ENCODE measurements around the gene FBXO17. TPM values are rescaled to one million over a fixed set of nuclear protein-coding genes. Genes with fewer than 3 reads are reported as not detected.

Gene FBXO17
- total RNA-seq, 2 experiments from 2014 or later: not detected

DNA sequence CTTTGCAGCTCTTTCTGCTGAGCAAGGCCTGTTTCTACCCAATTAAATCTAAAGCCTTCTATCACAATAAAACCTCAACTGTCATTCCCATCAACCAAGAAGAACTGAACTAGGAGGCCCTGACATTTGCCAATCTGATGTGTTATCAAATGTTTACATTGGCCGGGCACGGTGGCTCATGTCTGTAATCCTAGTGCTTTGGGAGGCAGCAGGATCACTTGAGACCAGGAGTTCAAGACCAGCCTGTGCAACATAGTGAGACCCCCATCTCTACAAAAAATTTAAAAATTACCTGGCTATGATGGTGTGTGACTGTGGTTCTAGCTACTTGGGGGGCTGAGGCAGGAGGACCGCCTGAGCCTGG lies 2.8 kb upstream of the FBXO17 start:
- intact Hi-C loops (cut with DNase I, micrococcal nuclease): no loop called here
- ChIA-PET POLR2A (no interaction called here), CTCF (interaction anchor here (0.6 kb wide), 1 partner anchor 186 kb away, joined by 3 read pairs; no protein-coding TSS in a partner anchor)
- peaks cover 48% of the 10 kb centered on the region for H3K27me3 Mint-ChIP-seq
- no peak for TF ChIP-seq CTCF (IDR thresholded peaks at IDR 0.05)
- DNase-seq (no peak), ATAC-seq (ENCODE audit: poor library complexity) (no peak)
- H3K36me3 Mint-ChIP-seq (ENCODE audit: low read depth): no peaks in the 10 kb centered on the region
- H3K36me3 ChIP-seq (ENCODE audit: insufficient read depth, low read length): no peaks in the 10 kb centered on the region
- H3K9me3 ChIP-seq (ENCODE audit: control insufficient read depth in 1 of 2, insufficient read depth in 1 of 2, low read length in 2 of 2): peaks cover 0 to 18% of the 10 kb centered on the region in 2 experiments
- H3K4me3 ChIP-seq (ENCODE audit: low read length): no peak overlapping the region
- H3K27ac ChIP-seq (ENCODE audit: low read depth in 1 of 2, low read length in 2 of 2): no peak overlapping the region
- H3K27me3 ChIP-seq (ENCODE audit: control insufficient read depth in 1 of 2, insufficient read depth in 2 of 2, low read length in 2 of 2): peaks cover 18 to 22% of the 10 kb centered on the region in 2 experiments
- H3K4me1 ChIP-seq (ENCODE audit: insufficient read depth, low read length): peaks cover 10% of the 10 kb centered on the region
- H3K4me3 Mint-ChIP-seq: no peak overlapping the region
- H3K4me1 Mint-ChIP-seq (ENCODE audit: low read depth): peaks cover 9% of the 10 kb centered on the region
- H3K9me3 Mint-ChIP-seq: peaks cover 2% of the 10 kb centered on the region
- no peak overlapping the region for H3K27ac Mint-ChIP-seq

DNA sequence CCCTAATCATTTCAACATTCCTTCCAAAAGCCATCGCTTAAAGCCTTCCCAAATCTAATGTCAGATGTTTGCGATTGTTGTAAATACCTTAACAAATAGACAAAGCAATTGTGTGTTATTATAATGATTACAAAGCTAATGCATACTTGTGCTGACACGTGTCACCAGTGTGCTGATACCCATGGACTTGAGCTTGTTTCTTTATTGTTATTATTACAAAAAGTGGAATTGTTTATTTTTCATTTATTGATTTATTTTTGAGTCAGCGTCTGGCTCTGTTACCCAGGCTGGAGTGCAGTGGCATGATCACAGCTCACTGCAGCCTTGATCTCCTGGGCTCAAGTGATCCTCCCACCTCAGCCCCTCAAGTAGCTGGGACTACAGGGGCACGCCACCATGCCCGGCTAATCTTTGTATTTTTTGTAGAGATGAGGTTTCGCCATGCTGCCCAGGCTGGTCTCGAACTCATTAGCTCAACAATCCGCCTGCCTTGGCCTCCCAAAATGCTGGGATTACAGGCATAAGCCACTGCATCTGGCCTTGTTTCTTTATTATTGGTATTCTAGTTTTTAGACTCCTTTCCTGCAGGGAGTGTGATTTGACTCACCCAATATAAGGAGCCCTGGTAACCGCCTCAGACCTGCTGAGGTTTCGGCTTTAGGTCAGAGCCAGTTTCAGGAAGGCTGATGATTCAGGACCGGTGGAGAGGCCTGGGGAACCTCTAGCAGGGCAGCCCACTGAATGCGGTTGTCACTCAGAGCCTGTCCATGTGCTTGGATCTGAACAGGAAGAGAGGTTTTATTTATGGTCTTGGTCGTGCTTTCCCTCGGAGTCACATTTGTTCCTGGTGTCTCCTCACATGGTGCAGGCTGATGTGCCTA lies 2.1 kb upstream of the FBXO17 start:
- Mint-ChIP-seq H3K27ac (no peak overlapping the region), H3K27me3 (peaks cover 48% of the 10 kb centered on the region), H3K4me1 (ENCODE audit: low read depth) (peaks cover 9% of the 10 kb centered on the region), H3K9me3 (peaks cover 2% of the 10 kb centered on the region), H3K4me3 (no peak overlapping the region), H3K36me3 (ENCODE audit: low read depth) (no peaks in the 10 kb centered on the region)
- DNase-seq (no peak), ATAC-seq (ENCODE audit: poor library complexity) (no peak)
- ChIA-PET CTCF (no interaction called here), POLR2A (no interaction called here)
- H3K4me3 ChIP-seq (ENCODE audit: low read length): no peak overlapping the region
- peaks cover 18 to 22% of the 10 kb centered on the region in 2 experiments for H3K27me3 ChIP-seq (ENCODE audit: control insufficient read depth in 1 of 2, insufficient read depth in 2 of 2, low read length in 2 of 2)
- peaks cover 0 to 18% of the 10 kb centered on the region in 2 experiments for H3K9me3 ChIP-seq (ENCODE audit: control insufficient read depth in 1 of 2, insufficient read depth in 1 of 2, low read length in 2 of 2)
- H3K4me1 ChIP-seq (ENCODE audit: insufficient read depth, low read length): peaks cover 10% of the 10 kb centered on the region
- TF ChIP-seq CTCF (IDR thresholded peaks at IDR 0.05): no peak
- no peak overlapping the region for H3K27ac ChIP-seq (ENCODE audit: low read depth in 1 of 2, low read length in 2 of 2)
- intact Hi-C loops (cut with DNase I, micrococcal nuclease): no loop called here
- no peaks in the 10 kb centered on the region for H3K36me3 ChIP-seq (ENCODE audit: insufficient read depth, low read length)

DNA sequence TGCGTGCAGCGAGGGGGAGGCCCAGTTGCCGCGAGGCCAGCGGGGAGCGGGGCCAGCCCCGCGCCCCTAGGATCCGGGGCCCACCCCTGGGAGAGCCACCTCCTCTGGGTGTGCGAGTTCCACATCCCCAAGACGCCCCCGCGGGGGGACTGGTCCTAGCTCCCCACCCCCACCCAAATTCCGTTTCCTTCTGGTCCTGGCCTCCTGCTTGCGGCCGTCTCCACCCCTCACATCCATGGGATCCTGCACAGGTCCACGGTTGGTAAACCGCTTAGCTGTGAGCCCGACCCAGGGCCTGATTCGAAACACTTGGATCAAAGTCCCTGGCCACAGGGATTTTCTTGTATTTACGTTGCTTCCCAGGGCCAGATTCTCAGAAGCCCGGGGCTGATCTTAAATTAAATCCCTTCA lies 324 bp upstream of the FBXO17 start:
- Histone ChIP-seq H3K4me3 (ENCODE audit: low read length) (no peak overlapping the region), H3K36me3 (ENCODE audit: insufficient read depth, low read length) (no peaks in the 10 kb centered on the region), H3K4me1 (ENCODE audit: insufficient read depth, low read length) (peaks cover 10% of the 10 kb centered on the region), H3K27ac (ENCODE audit: low read depth in 1 of 2, low read length in 2 of 2) (no peak overlapping the region), H3K9me3 (ENCODE audit: control insufficient read depth in 1 of 2, insufficient read depth in 1 of 2, low read length in 2 of 2) (peaks cover 0 to 13% of the 10 kb centered on the region in 2 experiments), H3K27me3 (ENCODE audit: control insufficient read depth in 1 of 2, insufficient read depth in 2 of 2, low read length in 2 of 2) (peaks cover 16 to 22% of the 10 kb centered on the region in 2 experiments)
- Mint-ChIP-seq H3K27ac (no peak overlapping the region), H3K36me3 (ENCODE audit: low read depth) (no peaks in the 10 kb centered on the region), H3K4me3 (no peak overlapping the region), H3K4me1 (ENCODE audit: low read depth) (peaks cover 9% of the 10 kb centered on the region), H3K9me3 (peaks cover 2% of the 10 kb centered on the region), H3K27me3 (peaks cover 48% of the 10 kb centered on the region)
- CTCF ChIA-PET: no interaction called here
- intact Hi-C loops (cut with DNase I, micrococcal nuclease): no loop called here
- no peak for TF ChIP-seq CTCF (IDR thresholded peaks at IDR 0.05)
- no peak for ATAC-seq (ENCODE audit: poor library complexity)
- POLR2A ChIA-PET: interaction anchor here (0.7 kb wide), 1 partner anchor 517 kb away, joined by 3 read pairs; no protein-coding TSS in a partner anchor
- no peak for DNase-seq

All from CD4-positive, alpha-beta T cell (primary cell).